SK-N-SH treated with all-trans-retinoic acid at 6 μM for 48 hours (cell line): Measurements from ENCODE around the gene ACTL10.

Experiments
- ATAC-seq: fragments of 200-7000 bp; cut with Tn5 transposase; 3 replicates; pipeline ENCODE4 v1.9.1; 2020; ENCODE audit warnings: mild to moderate bottlenecking, moderate library complexity
- ARNTL ChIP-seq: fragments of 450-650 bp; formaldehyde crosslinking; IDR thresholded peaks from 2 replicates; pipeline ENCODE4 v1.5.0; 2020; ENCODE audit warnings: low read depth, mild to moderate bottlenecking, moderate library complexity, borderline replicate concordance
- BACH2 ChIP-seq: fragments of 250-450 bp; sonication (Bioruptor Pico); IDR thresholded peaks from 2 replicates; pipeline ENCODE4 v1.9.0; 2021; ENCODE audit warnings: mild to moderate bottlenecking, borderline replicate concordance
- CSDC2 ChIP-seq: fragments of 250-450 bp; sonication (Bioruptor Pico); IDR thresholded peaks from 2 replicates; pipeline ENCODE4 v1.5.0; 2020; ENCODE audit warnings: mild to moderate bottlenecking, moderate library complexity
- CSRNP3 ChIP-seq: fragments of 250-450 bp; sonication (Bioruptor Pico); IDR thresholded peaks from 2 replicates; pipeline ENCODE4 v1.5.1; 2021; ENCODE audit warnings: mild to moderate bottlenecking, moderate library complexity
- GLIS3 ChIP-seq: fragments of 250-450 bp; sonication (Bioruptor Pico); IDR thresholded peaks from 2 replicates; pipeline ENCODE4 v1.5.0; 2020; ENCODE audit warnings: mild to moderate bottlenecking, moderate library complexity
- ISL1 ChIP-seq: fragments of 250-450 bp; sonication (Bioruptor Pico); IDR thresholded peaks from 2 replicates; pipeline ENCODE4 v2.1.2; 2022; ENCODE audit warnings: mild to moderate bottlenecking, moderate library complexity
- OSR1 ChIP-seq: fragments of 250-450 bp; sonication (Bioruptor Pico); IDR thresholded peaks from 2 replicates; pipeline ENCODE4 v1.8.0; 2022; ENCODE audit warnings: moderate library complexity, mild to moderate bottlenecking, inconsistent platforms
- POU6F1 ChIP-seq: fragments of 250-450 bp; sonication (Bioruptor Pico); IDR thresholded peaks from 2 replicates; pipeline ENCODE4 v1.8.0; 2021; ENCODE audit warnings: low read depth, mild to moderate bottlenecking, moderate library complexity, borderline replicate concordance
- PPARA ChIP-seq: fragments of 250-450 bp; sonication (Bioruptor Pico); IDR thresholded peaks from 2 replicates; pipeline ENCODE4 v1.5.0; 2020; ENCODE audit warnings: mild to moderate bottlenecking, borderline replicate concordance
- RARB ChIP-seq: fragments of 250-450 bp; sonication (Bioruptor Pico); IDR thresholded peaks from 2 replicates; pipeline ENCODE4 v1.8.0; 2021; ENCODE audit warnings: mild to moderate bottlenecking, moderate library complexity
- TOX ChIP-seq: fragments of 250-450 bp; sonication (Bioruptor Pico); IDR thresholded peaks from 2 replicates; pipeline ENCODE4 v1.8.0; 2021; ENCODE audit warnings: mild to moderate bottlenecking, moderate library complexity, borderline replicate concordance
- TSHZ2 ChIP-seq: fragments of 250-450 bp; sonication (Bioruptor Pico); IDR thresholded peaks from 2 replicates; pipeline ENCODE4 v1.5.0; 2020; ENCODE audit warnings: mild to moderate bottlenecking, moderate library complexity
- ZC3H10 ChIP-seq: fragments of 250-450 bp; sonication (Bioruptor Pico); IDR thresholded peaks from 2 replicates; pipeline ENCODE4 v1.5.1; 2021; ENCODE audit warnings: mild to moderate bottlenecking, moderate library complexity
- ZFP3 ChIP-seq: fragments of 250-450 bp; sonication (Bioruptor Pico); IDR thresholded peaks from 2 replicates; pipeline ENCODE4 v1.5.0; 2020; ENCODE audit warnings: mild to moderate bottlenecking, moderate library complexity
- ZNF565 ChIP-seq: fragments of 450-650 bp; formaldehyde crosslinking; conservative IDR thresholded peaks from 2 replicates; pipeline ENCODE4 v1.5.0; 2020; ENCODE audit warnings: low read depth, mild to moderate bottlenecking, moderate library complexity
- ZNF70 ChIP-seq: fragments of 450-650 bp; formaldehyde crosslinking; IDR thresholded peaks from 2 replicates; pipeline ENCODE4 v1.5.0; 2020; ENCODE audit warnings: mild to moderate bottlenecking, moderate library complexity
- ZNF8 ChIP-seq: fragments of 450-650 bp; formaldehyde crosslinking; IDR thresholded peaks from 2 replicates; pipeline ENCODE4 v1.5.0; 2020; ENCODE audit warnings: mild to moderate bottlenecking, moderate library complexity
- TF ChIP-seq, protein P1 (sequence below): fragments of 250-450 bp; sonication (Bioruptor Pico); IDR thresholded peaks from 2 replicates; pipeline ENCODE4 v1.5.1; 2020; ENCODE audit warnings: low read depth, mild to moderate bottlenecking, moderate library complexity

The ACTL10 gene

GRCh38 chr20:33676121-33676520 lies 9.4 kb downstream of the ACTL10 start (continued):
- no peak for TF ChIP-seq RARB

DNA sequence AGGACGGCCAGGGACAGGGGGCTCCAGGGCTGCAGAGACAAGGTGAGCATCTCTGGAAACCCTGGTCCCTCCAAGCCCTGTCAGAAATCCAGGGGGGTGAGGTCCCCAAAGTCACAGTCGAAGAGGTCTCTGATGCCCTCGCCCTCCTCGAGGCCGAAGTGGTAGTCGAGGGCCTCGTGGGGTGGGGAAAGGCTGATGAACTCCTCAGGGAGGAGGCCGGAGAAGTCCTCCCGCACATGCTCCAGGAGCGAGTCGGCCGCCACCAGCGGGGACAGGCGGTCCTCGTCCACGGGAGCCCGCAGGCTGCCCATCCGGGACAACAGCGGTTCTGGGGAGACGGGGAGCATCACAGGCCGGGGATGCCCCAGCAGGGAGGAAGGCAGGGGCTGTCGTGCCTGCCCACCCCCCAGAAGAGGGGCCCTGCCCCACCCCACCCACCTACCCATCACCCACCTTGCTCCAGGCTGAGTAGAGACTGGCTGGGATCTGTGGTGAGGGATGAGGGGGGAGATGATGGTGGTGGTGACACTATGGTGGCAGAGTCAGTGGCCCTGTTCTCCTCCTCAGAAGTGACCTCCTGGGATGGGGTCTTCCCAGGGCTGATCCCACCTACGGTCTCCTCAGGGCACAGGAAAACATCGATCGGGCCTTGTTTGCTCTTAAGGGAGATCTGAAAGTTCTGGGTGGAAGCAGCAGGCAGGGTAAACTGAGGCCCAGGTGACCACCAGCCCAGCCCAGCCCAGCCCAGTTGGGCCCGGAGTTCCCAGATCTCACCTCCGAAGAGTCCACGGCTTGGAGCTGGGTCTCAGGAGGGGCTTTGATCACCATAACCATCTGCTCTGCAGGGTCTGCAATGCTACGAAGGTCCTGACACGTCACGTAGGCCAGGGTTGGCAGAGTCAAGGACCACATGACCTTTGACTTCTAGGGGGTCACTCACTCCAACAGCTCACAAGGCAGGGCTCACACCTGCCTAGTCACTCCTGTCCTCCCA lies 10.2 kb downstream of the ACTL10 start:
- no peak for ATAC-seq
- TF ChIP-seq ZC3H10 (CRISPR knock-in tag) (no peak), GLIS3 (CRISPR knock-in tag) (no peak)

- no peak for TF ChIP-seq CSRNP3 (CRISPR knock-in tag)
- no peak for TF ChIP-seq BACH2 (CRISPR knock-in tag)
- TF ChIP-seq, protein P1, sequence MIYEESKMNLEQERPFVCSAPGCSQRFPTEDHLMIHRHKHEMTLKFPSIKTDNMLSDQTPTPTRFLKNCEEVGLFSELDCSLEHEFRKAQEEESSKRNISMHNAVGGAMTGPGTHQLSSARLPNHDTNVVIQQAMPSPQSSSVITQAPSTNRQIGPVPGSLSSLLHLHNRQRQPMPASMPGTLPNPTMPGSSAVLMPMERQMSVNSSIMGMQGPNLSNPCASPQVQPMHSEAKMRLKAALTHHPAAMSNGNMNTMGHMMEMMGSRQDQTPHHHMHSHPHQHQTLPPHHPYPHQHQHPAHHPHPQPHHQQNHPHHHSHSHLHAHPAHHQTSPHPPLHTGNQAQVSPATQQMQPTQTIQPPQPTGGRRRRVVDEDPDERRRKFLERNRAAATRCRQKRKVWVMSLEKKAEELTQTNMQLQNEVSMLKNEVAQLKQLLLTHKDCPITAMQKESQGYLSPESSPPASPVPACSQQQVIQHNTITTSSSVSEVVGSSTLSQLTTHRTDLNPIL (CRISPR knock-in tag) = no peak
- TF ChIP-seq ISL1 (CRISPR knock-in tag) = no peak
- TF ChIP-seq OSR1 = no peak
- no peak for TF ChIP-seq CSDC2 (CRISPR knock-in tag)
- no peak for TF ChIP-seq PPARA (CRISPR knock-in tag)
- TF ChIP-seq RARB = no peak
- no peak for TF ChIP-seq TOX (CRISPR knock-in tag)
- TF ChIP-seq ARNTL (CRISPR knock-in tag) = no peak
- no peak for TF ChIP-seq ZNF8 (CRISPR knock-in tag)
- TF ChIP-seq ZFP3 (CRISPR knock-in tag) = no peak
- no peak for TF ChIP-seq TSHZ2
- TF ChIP-seq ZNF70 = no peak
- TF ChIP-seq, all 23 proteins: peak for 0
- no peak for ATAC-seq
Measured at GRCh38 chr20:33677991-33678702, 11.4 kb downstream of the ACTL10 start.

DNA sequence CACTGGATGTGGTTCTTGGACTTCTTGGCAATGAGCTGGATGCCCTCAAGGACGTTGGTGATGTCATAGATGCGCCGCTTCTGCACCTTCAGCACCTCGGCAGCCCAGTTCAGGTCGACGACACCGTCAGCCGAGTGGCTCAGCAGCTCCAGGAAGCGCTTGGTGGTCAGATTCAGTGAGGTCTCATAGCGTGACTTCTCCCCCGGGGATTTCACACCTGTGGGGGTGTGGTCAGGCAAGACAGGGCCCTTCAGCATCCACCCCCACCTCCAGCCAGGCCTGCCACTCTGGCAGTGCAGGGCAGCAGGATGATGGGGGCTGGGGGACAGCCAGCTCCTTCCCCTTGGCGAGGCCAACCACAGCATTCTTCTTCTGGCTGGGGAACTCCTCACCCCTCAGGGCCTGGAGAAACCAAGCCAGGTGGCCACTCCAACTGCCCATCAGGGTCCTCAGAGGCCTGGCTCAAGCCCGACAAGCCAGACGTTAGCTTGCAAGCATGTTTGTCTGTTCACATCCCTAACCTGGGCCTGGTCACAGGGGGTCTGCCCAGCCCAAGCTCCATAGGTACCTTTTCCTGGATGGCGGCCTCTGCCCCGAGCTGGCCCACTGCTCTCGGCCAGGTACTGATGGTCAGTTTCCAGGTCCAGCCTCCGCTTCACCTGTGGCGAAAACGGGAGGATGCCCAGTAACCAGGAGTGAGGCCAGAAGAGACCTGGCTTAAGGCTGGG lies 13.2 kb downstream of the ACTL10 start:
- no peak for ATAC-seq
- no peak for TF ChIP-seq ZNF8 (CRISPR knock-in tag)
- no peak for TF ChIP-seq ZNF565 (CRISPR knock-in tag)
- TF ChIP-seq GLIS3 (CRISPR knock-in tag) = no peak
- no peak for TF ChIP-seq CSRNP3 (CRISPR knock-in tag)
- TF ChIP-seq POU6F1 (CRISPR knock-in tag) = no peak
- TF ChIP-seq TSHZ2 = no peak
- no peak for TF ChIP-seq ZC3H10 (CRISPR knock-in tag)
